ENCODE measurements around the gene SLC35A1. TPM values are rescaled to one million over a fixed set of nuclear protein-coding genes. Genes with fewer than 3 reads are reported as not detected.
"Not testable (repeated sequence)": the region's sequence is repeated elsewhere in the genome, so short reads cannot be mapped to it uniquely, and the experiment has no call there.

The SLC35A1 gene
- total and polyA plus RNA-seq, 2 experiments from 2014 or later: 12.7 to 29.3 TPM

DNA sequence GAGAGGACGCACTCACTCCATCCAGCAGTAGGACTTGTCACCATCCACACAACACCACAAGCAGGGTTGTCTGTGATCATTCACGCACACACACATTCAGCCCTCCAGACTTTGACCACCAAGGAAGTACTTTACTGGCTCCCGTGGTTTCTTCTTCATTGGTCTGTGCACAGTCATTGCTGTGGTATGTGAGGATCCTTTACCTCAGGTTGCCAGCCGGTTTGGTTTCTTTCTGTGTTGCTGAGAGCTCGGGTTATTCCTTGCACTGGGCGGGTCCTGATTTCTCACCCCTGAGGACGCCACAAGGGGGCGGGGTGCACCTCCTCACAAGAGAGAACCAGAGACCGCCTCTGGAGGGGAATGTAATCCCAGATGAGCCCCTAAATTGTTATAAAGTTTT lies 11.2 kb downstream of the SLC35A1 start:
- Histone ChIP-seq H3K4me3 (no peak overlapping the region), H3K4me1 (ENCODE audit: low read depth) (no peaks in the 10 kb centered on the region), H3K36me3 (no peaks in the 10 kb centered on the region), H3K27me3 (no peaks in the 10 kb centered on the region), H3K9me3 (ENCODE audit: low read depth) (no peaks in the 10 kb centered on the region), H3K27ac (no peak overlapping the region)
- TF ChIP-seq, protein P1, sequence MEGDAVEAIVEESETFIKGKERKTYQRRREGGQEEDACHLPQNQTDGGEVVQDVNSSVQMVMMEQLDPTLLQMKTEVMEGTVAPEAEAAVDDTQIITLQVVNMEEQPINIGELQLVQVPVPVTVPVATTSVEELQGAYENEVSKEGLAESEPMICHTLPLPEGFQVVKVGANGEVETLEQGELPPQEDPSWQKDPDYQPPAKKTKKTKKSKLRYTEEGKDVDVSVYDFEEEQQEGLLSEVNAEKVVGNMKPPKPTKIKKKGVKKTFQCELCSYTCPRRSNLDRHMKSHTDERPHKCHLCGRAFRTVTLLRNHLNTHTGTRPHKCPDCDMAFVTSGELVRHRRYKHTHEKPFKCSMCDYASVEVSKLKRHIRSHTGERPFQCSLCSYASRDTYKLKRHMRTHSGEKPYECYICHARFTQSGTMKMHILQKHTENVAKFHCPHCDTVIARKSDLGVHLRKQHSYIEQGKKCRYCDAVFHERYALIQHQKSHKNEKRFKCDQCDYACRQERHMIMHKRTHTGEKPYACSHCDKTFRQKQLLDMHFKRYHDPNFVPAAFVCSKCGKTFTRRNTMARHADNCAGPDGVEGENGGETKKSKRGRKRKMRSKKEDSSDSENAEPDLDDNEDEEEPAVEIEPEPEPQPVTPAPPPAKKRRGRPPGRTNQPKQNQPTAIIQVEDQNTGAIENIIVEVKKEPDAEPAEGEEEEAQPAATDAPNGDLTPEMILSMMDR (IDR thresholded peaks at IDR 0.05; ENCODE audit: low read depth, low read length): peak; percentile 20
- DNase-seq (ENCODE audit: low read depth in 1 of 2, low spot score in 1 of 2): peak in 1 of 2 donors; percentile 51

DNA sequence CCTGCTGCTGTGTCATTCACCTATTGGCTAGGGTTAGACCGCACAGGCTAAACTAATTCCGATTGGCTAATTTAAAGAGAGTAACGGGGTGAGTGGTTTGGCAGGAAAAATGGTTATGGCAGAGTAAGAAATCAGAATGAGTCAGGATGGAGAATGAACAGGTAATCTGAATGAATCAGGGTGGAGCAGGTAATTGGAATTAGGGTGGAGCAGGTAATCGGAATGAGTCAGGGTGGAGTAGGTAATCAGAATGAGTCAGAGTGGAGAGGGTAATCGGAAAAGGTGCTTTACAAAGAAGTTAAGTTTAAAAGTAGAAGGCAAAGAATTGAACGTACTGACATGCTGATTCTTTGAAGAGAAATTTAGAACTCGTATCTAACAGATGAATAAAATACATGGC lies 11.7 kb downstream of the SLC35A1 start:
- no peak overlapping the region for H3K27ac ChIP-seq
- no peak for DNase-seq (ENCODE audit: low read depth in 1 of 2, low spot score in 1 of 2)
- H3K9me3 ChIP-seq (ENCODE audit: low read depth): no peaks in the 10 kb centered on the region

DNA sequence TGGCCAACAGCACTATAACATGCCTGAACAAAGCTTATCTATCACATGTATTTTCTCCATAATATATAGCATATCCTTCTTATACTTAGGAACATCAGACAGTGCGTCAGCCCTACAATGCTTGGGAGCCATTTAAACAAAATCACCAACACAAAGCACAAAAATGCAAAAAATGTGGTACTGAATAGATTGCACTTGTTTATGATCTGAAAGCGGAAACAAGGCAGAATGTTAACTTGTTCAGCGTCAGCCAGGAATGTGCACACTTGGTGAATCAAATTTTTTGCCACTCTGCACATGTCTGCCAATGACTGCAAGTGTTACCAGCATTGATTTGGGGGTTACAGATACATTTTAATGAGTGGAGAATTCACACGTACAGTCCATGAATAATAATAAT lies 14.8 kb downstream of the SLC35A1 start:
- no peaks in the 10 kb centered on the region for H3K27me3 ChIP-seq
- H3K4me3 ChIP-seq: no peak overlapping the region
- H3K27ac ChIP-seq: no peak overlapping the region
- TF ChIP-seq, protein P1 (IDR thresholded peaks at IDR 0.05; ENCODE audit: low read depth, low read length): no peak
- H3K4me1 ChIP-seq (ENCODE audit: low read depth): no peaks in the 10 kb centered on the region
- H3K36me3 ChIP-seq: no peaks in the 10 kb centered on the region
- H3K9me3 ChIP-seq (ENCODE audit: low read depth): no peaks in the 10 kb centered on the region
- DNase-seq (ENCODE audit: low read depth in 1 of 2, low spot score in 1 of 2): peak in 1 of 2 donors; percentile 8

More for the DNA sequence above, 11.7 kb downstream of the SLC35A1 start:
- H3K27me3 ChIP-seq: no peaks in the 10 kb centered on the region
- H3K4me3 ChIP-seq: no peak overlapping the region
- no peaks in the 10 kb centered on the region for H3K36me3 ChIP-seq
- TF ChIP-seq, protein P1 (IDR thresholded peaks at IDR 0.05; ENCODE audit: low read depth, low read length): no peak
- H3K4me1 ChIP-seq (ENCODE audit: low read depth): no peaks in the 10 kb centered on the region

DNA sequence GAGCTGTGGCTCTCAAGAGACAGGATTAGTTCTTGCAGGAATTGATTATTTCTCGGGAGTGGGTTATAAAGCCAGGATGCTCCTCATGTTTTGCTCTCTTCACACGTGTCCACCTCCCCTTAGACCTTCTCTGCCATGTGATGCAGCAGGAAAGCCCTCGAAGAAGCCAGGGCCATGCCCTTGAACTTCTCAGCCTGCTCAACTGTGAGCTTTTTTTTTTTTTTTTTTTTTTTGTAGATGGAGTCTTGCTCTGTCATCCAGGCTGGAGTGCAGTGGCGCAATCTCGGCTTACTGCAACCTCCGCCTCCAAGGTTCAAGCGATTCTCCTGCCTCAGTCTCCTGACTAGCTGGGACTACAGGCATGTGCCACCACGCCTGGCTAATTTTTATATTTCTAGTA lies 16.6 kb downstream of the SLC35A1 start:
- not testable (repeated sequence) for H3K36me3 ChIP-seq; H3K9me3 ChIP-seq (ENCODE audit: low read depth); H3K27me3 ChIP-seq; H3K4me3 ChIP-seq; H3K27ac ChIP-seq; H3K4me1 ChIP-seq (ENCODE audit: low read depth); DNase-seq (ENCODE audit: low read depth in 1 of 2, low spot score in 1 of 2)

DNA sequence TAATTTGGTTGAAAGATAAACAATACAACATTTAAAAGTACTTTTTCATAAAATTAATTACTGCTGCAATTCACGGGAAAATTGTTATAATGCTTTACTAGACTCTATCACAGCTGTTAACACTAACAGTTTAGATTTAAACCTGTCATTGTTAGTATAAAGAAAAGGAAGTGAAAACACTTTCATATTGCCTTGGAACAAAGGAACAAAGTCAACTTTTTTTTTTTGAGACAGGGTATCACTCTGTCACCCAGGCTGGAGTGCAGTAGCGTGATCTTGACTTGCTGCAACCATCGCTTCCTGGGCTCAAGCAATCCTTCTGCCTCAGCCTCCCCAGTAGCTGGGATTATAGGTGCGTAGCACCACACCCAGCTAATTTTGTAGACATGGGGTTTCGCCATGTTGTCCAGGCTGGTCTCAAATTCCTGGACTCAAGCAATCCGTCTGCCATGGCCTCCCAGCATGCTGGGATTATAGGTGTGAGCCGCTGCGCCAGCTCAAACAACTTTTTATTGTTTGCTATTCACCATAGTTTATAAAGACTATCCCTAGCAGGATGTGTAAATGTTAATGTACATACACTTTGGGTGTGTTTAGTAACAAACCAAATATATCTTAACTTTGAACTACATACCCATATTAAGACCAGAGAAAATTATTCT lies 22.1 kb downstream of the SLC35A1 start:
- no peaks in the 10 kb centered on the region for H3K36me3 ChIP-seq
- H3K27ac ChIP-seq: no peak overlapping the region
- no peaks in the 10 kb centered on the region for H3K9me3 ChIP-seq (ENCODE audit: low read depth)
- H3K4me3 ChIP-seq: no peak overlapping the region
- TF ChIP-seq, protein P1 (IDR thresholded peaks at IDR 0.05; ENCODE audit: low read depth, low read length): no peak
- no peaks in the 10 kb centered on the region for H3K27me3 ChIP-seq
- H3K4me1 ChIP-seq (ENCODE audit: low read depth): no peaks in the 10 kb centered on the region
- DNase-seq (ENCODE audit: low read depth in 1 of 2, low spot score in 1 of 2): no peak

DNA sequence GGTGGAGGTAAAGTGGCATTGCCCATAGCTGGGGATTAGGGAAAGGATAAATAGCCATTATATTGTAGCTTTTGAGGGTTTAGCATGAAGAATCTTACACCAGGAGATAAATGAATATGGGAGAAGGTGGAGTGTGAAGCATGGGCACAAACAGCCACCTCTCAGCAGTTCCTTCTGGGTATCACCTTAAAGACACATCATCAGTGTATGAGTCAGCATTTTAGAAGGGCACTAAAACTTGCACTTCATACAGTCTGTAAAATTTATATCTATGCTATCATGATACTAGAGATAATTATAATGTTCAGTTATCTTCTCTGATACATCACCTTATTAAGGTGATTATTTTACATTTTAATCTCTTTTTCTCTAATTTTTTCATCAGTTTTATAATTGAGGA lies 25.3 kb downstream of the SLC35A1 start:
- TF ChIP-seq, protein P1 (IDR thresholded peaks at IDR 0.05; ENCODE audit: low read depth, low read length): no peak
- H3K36me3 ChIP-seq: peaks cover 5% of the 10 kb centered on the region
- no peak overlapping the region for H3K4me3 ChIP-seq
- H3K27me3 ChIP-seq: no peaks in the 10 kb centered on the region
- no peaks in the 10 kb centered on the region for H3K9me3 ChIP-seq (ENCODE audit: low read depth)
- no peak overlapping the region for H3K27ac ChIP-seq
- DNase-seq (ENCODE audit: low read depth in 1 of 2, low spot score in 1 of 2): no peak
- no peaks in the 10 kb centered on the region for H3K4me1 ChIP-seq (ENCODE audit: low read depth)
